ENCODE data around the gene EYS. TPM values are rescaled to one million over a fixed set of nuclear protein-coding genes. Genes with fewer than 3 reads are reported as not detected.

Gene EYS
- total RNA-seq, 1 experiment from 2014 or later, result not detected

DNA sequence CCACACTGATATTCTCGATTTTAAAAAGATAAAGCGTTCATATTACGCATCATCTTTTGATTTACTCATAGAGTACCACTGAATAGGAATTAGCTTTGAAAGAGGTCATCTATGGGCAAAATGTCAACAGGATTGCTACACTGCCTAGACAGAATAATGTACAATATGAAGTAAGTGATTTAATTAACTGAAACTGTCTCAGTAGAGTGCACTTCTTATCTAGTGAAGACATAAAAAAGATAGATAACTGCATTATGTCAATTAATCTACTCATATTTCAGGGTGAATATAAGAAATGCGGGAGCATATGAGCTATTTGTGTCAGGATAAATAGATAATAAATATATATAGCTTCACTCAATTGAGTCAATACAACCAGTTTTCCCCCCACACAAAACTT is 723.9 kb downstream of the EYS start:
- no peak overlapping the region for H3K4me3 Mint-ChIP-seq (ENCODE audit: unreplicated experiment)
- intact Hi-C loops (cut with micrococcal nuclease; ENCODE audit: unreplicated experiment), result no loop called here
- Histone ChIP-seq H3K4me1 (peaks cover 9% of the 10 kb centered on the region), H3K27me3 (replicated peaks; ENCODE audit: control insufficient read depth, insufficient read depth, low read length) (no peaks in the 10 kb centered on the region), H3K4me3 (ENCODE audit: low read depth, low read length) (no peak overlapping the region), H3K36me3 (ENCODE audit: control insufficient read depth, insufficient read depth, low read length) (no peaks in the 10 kb centered on the region), H3K9me3 (no peaks in the 10 kb centered on the region)
- DNase-seq, result no peak
- no peak overlapping the region for H3K27ac Mint-ChIP-seq (ENCODE audit: unreplicated experiment)
- H3K4me1 Mint-ChIP-seq (ENCODE audit: low read depth, unreplicated experiment), result no peaks in the 10 kb centered on the region
- no peaks in the 10 kb centered on the region for H3K27me3 Mint-ChIP-seq (ENCODE audit: insufficient read depth, unreplicated experiment)
- no peaks in the 10 kb centered on the region for H3K9me3 Mint-ChIP-seq (ENCODE audit: unreplicated experiment)
- no TSS peak for BruUV-seq (replicated peaks)
- POLR2A ChIA-PET, result no interaction called here
- CTCF ChIA-PET, result no interaction called here
- H3K36me3 Mint-ChIP-seq (ENCODE audit: insufficient read depth, unreplicated experiment), result no peaks in the 10 kb centered on the region
- TF ChIP-seq, protein P1, sequence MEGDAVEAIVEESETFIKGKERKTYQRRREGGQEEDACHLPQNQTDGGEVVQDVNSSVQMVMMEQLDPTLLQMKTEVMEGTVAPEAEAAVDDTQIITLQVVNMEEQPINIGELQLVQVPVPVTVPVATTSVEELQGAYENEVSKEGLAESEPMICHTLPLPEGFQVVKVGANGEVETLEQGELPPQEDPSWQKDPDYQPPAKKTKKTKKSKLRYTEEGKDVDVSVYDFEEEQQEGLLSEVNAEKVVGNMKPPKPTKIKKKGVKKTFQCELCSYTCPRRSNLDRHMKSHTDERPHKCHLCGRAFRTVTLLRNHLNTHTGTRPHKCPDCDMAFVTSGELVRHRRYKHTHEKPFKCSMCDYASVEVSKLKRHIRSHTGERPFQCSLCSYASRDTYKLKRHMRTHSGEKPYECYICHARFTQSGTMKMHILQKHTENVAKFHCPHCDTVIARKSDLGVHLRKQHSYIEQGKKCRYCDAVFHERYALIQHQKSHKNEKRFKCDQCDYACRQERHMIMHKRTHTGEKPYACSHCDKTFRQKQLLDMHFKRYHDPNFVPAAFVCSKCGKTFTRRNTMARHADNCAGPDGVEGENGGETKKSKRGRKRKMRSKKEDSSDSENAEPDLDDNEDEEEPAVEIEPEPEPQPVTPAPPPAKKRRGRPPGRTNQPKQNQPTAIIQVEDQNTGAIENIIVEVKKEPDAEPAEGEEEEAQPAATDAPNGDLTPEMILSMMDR (IDR thresholded peaks at IDR 0.05; ENCODE audit: insufficient read depth in 1 of 2, low read depth in 1 of 2, low read length in 1 of 2, severe bottlenecking in 1 of 2, unreplicated experiment in 1 of 2), result no peak

DNA sequence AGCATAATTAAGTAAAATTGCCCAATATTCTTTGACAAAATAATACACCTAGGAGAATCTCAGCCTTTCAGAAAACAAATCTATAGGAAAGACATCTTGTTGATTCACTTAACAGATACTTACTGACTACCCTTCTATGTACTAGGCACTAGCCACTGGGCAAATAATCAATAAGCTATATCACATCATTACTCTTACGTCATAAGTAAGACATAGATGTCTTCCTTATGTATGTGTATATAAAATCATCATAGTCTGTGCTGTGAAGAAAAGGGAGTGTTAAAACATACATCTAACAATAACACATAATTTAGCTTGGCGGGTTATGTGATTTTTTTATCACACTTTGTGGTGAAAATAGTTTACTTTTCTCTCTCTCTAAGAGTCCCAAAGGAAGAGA is 733.9 kb downstream of the EYS start:
- H3K27me3 Mint-ChIP-seq (ENCODE audit: insufficient read depth, unreplicated experiment), result no peaks in the 10 kb centered on the region
- TF ChIP-seq, protein P1 (IDR thresholded peaks at IDR 0.05; ENCODE audit: insufficient read depth in 1 of 2, low read depth in 1 of 2, low read length in 1 of 2, severe bottlenecking in 1 of 2, unreplicated experiment in 1 of 2), result no peak
- H3K4me1 Mint-ChIP-seq (ENCODE audit: low read depth, unreplicated experiment), result no peaks in the 10 kb centered on the region
- no peaks in the 10 kb centered on the region for H3K9me3 ChIP-seq
- no peak overlapping the region for H3K4me3 Mint-ChIP-seq (ENCODE audit: unreplicated experiment)
- H3K4me3 ChIP-seq (ENCODE audit: low read depth, low read length), result no peak overlapping the region
- H3K36me3 Mint-ChIP-seq (ENCODE audit: insufficient read depth, unreplicated experiment), result no peaks in the 10 kb centered on the region
- H3K27me3 ChIP-seq (replicated peaks; ENCODE audit: control insufficient read depth, insufficient read depth, low read length), result no peaks in the 10 kb centered on the region
- no peak overlapping the region for H3K27ac Mint-ChIP-seq (ENCODE audit: unreplicated experiment)
- CTCF ChIA-PET, result no interaction called here
- H3K9me3 Mint-ChIP-seq (ENCODE audit: unreplicated experiment), result no peaks in the 10 kb centered on the region
- no TSS peak for BruUV-seq (replicated peaks)
- POLR2A ChIA-PET, result no interaction called here
- intact Hi-C loops (cut with micrococcal nuclease; ENCODE audit: unreplicated experiment), result no loop called here
- no peaks in the 10 kb centered on the region for H3K4me1 ChIP-seq
- DNase-seq, result no peak
- no peaks in the 10 kb centered on the region for H3K36me3 ChIP-seq (ENCODE audit: control insufficient read depth, insufficient read depth, low read length)

DNA sequence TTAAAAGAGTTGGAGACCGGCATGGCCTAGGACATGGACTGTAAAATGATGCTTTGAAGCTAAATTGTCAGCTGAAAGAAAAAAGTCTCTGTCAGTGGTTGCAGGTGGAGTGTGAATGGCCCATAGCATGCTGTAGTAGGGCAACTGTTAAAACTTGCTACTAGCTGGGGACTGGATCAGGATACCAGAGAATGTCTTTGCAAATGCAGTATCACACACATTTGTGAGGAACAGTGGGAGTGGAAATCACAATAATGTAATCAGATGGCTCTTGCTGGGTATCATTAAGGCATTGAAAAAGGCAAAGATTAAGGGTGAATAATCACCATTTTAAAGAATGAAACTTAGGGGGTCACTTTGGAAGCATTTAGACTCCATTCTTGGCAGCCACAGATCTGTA is 737.9 kb downstream of the EYS start:
- no TSS peak for BruUV-seq (replicated peaks)
- DNase-seq, result no peak
- no peaks in the 10 kb centered on the region for H3K9me3 ChIP-seq
- intact Hi-C loops (cut with micrococcal nuclease; ENCODE audit: unreplicated experiment), result no loop called here
- no peak overlapping the region for H3K27ac Mint-ChIP-seq (ENCODE audit: unreplicated experiment)
- POLR2A ChIA-PET, result no interaction called here
- H3K4me1 ChIP-seq, result no peaks in the 10 kb centered on the region
- no peak overlapping the region for H3K4me3 ChIP-seq (ENCODE audit: low read depth, low read length)
- CTCF ChIA-PET, result no interaction called here
- TF ChIP-seq, protein P1 (IDR thresholded peaks at IDR 0.05; ENCODE audit: insufficient read depth in 1 of 2, low read depth in 1 of 2, low read length in 1 of 2, severe bottlenecking in 1 of 2, unreplicated experiment in 1 of 2), result no peak
- no peaks in the 10 kb centered on the region for H3K9me3 Mint-ChIP-seq (ENCODE audit: unreplicated experiment)
- H3K4me1 Mint-ChIP-seq (ENCODE audit: low read depth, unreplicated experiment), result no peaks in the 10 kb centered on the region
- no peak overlapping the region for H3K4me3 Mint-ChIP-seq (ENCODE audit: unreplicated experiment)
- H3K27me3 ChIP-seq (replicated peaks; ENCODE audit: control insufficient read depth, insufficient read depth, low read length), result no peaks in the 10 kb centered on the region
- H3K36me3 Mint-ChIP-seq (ENCODE audit: insufficient read depth, unreplicated experiment), result no peaks in the 10 kb centered on the region
- H3K36me3 ChIP-seq (ENCODE audit: control insufficient read depth, insufficient read depth, low read length), result no peaks in the 10 kb centered on the region
- no peaks in the 10 kb centered on the region for H3K27me3 Mint-ChIP-seq (ENCODE audit: insufficient read depth, unreplicated experiment)

Data from Caco-2 (cell line).